Osteocyte (in vitro differentiated cells): ENCODE results near the gene MPPED1. TPM values are rescaled to one million over a fixed set of nuclear protein-coding genes. Genes with fewer than 3 reads are reported as not detected.

Experiments used
- DNase-seq: peaks from one replicate; pipeline ENCODE4 v3.0.0; 2021; ENCODE audit warnings: mixed read lengths; ENCODE audit not compliant: unreplicated experiment; ENCODE audit errors: extremely low spot score
- H3K27ac Mint-ChIP-seq: one replicate; pipeline ENCODE4 v1.8.0; 2021; ENCODE audit warnings: mild to moderate bottlenecking, mixed read lengths; ENCODE audit not compliant: unreplicated experiment
- H3K27me3 Mint-ChIP-seq: one replicate; pipeline ENCODE4 v1.8.0; 2021; ENCODE audit warnings: mixed read lengths; ENCODE audit not compliant: unreplicated experiment
- H3K36me3 Mint-ChIP-seq: one replicate; pipeline ENCODE4 v1.8.0; 2021; ENCODE audit warnings: mixed read lengths; ENCODE audit not compliant: unreplicated experiment
- H3K4me1 Mint-ChIP-seq: one replicate; pipeline ENCODE4 v1.8.0; 2021; ENCODE audit warnings: mixed read lengths; ENCODE audit not compliant: unreplicated experiment
- H3K4me3 Mint-ChIP-seq: one replicate; pipeline ENCODE4 v1.8.0; 2021; ENCODE audit warnings: mild to moderate bottlenecking, moderate library complexity, mixed read lengths; ENCODE audit not compliant: unreplicated experiment
- H3K9me3 Mint-ChIP-seq: one replicate; pipeline ENCODE4 v1.8.0; 2021; ENCODE audit warnings: mixed read lengths; ENCODE audit not compliant: unreplicated experiment
- CTCF ChIP-seq: fragments of 200-600 bp; sonication (generic); IDR thresholded peaks from 2 replicates; pipeline ENCODE4 v1.5.0; 2021; ENCODE audit warnings: antibody characterized with exemption, mild to moderate bottlenecking, moderate library complexity
- total RNA-seq: library from RNA; stranded (reverse); gene quantifications from 2 replicates; pipeline ENCODE4 v1.2.1, GENCODE V29; 2021

MPPED1 gene
- total RNA-seq, 1 donor from 2014 or later = not detected

DNA sequence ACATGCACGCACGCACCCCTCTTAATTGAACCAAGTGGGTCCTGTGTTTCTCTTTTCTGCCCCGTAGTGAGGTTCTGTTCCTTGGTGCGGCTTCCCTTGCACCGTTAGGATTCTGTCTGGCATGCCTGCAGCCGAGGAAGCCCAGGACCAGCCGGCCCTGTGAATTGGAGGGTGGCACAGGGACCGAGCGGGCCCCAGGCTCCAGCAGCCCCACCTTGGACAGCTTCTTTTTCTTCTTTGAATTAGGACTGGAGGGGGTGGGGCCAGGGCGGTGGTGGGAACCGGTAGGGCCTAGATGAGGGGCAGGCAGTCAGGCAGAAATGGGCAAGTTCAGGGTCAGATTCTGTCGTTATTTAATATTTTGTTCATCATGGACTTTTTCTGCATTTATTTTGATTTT, 94.7 kb downstream of the MPPED1 start:
- H3K4me1 Mint-ChIP-seq = no peaks in the 10 kb centered on the region
- DNase-seq = no peak
- no peak overlapping the region for H3K27ac Mint-ChIP-seq
- no peak for TF ChIP-seq CTCF
- no peaks in the 10 kb centered on the region for H3K27me3 Mint-ChIP-seq
- H3K36me3 Mint-ChIP-seq = no peaks in the 10 kb centered on the region
- H3K4me3 Mint-ChIP-seq = no peak overlapping the region
- H3K9me3 Mint-ChIP-seq = no peaks in the 10 kb centered on the region

DNA sequence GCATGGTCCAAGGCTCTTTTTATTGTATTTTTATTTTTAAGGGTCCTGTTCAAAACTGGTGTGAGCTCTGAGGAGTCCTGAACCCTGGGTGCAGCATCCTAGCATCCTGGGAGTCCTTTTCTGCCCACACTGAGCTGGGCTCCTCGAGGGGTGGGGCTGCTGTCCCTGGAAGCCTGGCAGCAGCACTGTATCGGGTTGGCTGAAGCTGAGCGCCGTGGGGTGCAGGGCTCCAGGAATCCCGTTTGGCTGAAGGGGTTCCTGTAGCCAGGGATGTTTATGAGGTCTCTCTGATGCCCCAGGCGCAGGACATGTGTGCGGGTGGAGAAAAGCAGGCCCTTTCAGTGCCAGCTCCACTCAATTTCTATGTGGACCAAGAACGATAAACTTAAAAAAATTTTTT, 95.4 kb downstream of the MPPED1 start:
- H3K27ac Mint-ChIP-seq = no peak overlapping the region
- TF ChIP-seq CTCF = no peak

GRCh38 chr22:43508489-43508888, 96.7 kb downstream of the MPPED1 start:
- DNase-seq = no peak
- Mint-ChIP-seq H3K36me3 (no peaks in the 10 kb centered on the region), H3K27me3 (no peaks in the 10 kb centered on the region), H3K4me3 (no peak overlapping the region), H3K9me3 (no peaks in the 10 kb centered on the region), H3K27ac (no peak overlapping the region), H3K4me1 (no peaks in the 10 kb centered on the region)
- TF ChIP-seq CTCF = no peak

More for the DNA sequence above, 95.4 kb downstream of the MPPED1 start:
- H3K36me3 Mint-ChIP-seq = no peaks in the 10 kb centered on the region
- no peaks in the 10 kb centered on the region for H3K27me3 Mint-ChIP-seq
- no peak overlapping the region for H3K4me3 Mint-ChIP-seq
- DNase-seq = no peak
- no peaks in the 10 kb centered on the region for H3K4me1 Mint-ChIP-seq
- H3K9me3 Mint-ChIP-seq = no peaks in the 10 kb centered on the region

- no peak for TF ChIP-seq CTCF
- no peak for DNase-seq
- Mint-ChIP-seq H3K36me3 (no peaks in the 10 kb centered on the region), H3K9me3 (no peaks in the 10 kb centered on the region), H3K27ac (no peak overlapping the region), H3K4me1 (no peaks in the 10 kb centered on the region), H3K27me3 (no peaks in the 10 kb centered on the region), H3K4me3 (no peak overlapping the region)
Observed at GRCh38 chr22:43509337-43509736, 97.5 kb downstream of the MPPED1 start.

- no peaks in the 10 kb centered on the region for H3K9me3 Mint-ChIP-seq
- H3K36me3 Mint-ChIP-seq = no peaks in the 10 kb centered on the region
- no peak overlapping the region for H3K27ac Mint-ChIP-seq
- DNase-seq = no peak
- no peak overlapping the region for H3K4me3 Mint-ChIP-seq
- TF ChIP-seq CTCF = no peak
- H3K27me3 Mint-ChIP-seq = no peaks in the 10 kb centered on the region
- no peaks in the 10 kb centered on the region for H3K4me1 Mint-ChIP-seq
Observed at GRCh38 chr22:43510281-43511070, 98.7 kb downstream of the MPPED1 start.
